DOHH2 (cell line): ENCODE results near the gene ACP6.

Source experiments
- H3F3A ChIP-seq: fragments of 200-600 bp; sonication (generic), shearing (Covaris generic); 2 replicates; pipeline ENCODE4 v1.6.0; 2016; ENCODE audit warnings: antibody characterized with exemption, mild to moderate bottlenecking; ENCODE audit not compliant: control insufficient read depth, insufficient read depth
- H3K27ac ChIP-seq: fragments of 200-600 bp; sonication (generic); 2 replicates; pipeline ENCODE4 v1.5.1; 2014; ENCODE audit warnings: low read depth, mild to moderate bottlenecking, low read length, moderate library complexity
- H3K27me3 ChIP-seq: fragments of 200-600 bp; sonication (generic); 2 replicates; pipeline ENCODE4 v1.6.1; 2014; ENCODE audit warnings: mild to moderate bottlenecking, low read length, mixed read lengths; ENCODE audit not compliant: control insufficient read depth
- H3K36me3 ChIP-seq: fragments of 200-600 bp; sonication (generic); 2 replicates; pipeline ENCODE4 v1.6.1; 2014; ENCODE audit warnings: mild to moderate bottlenecking, low read length, moderate library complexity, mixed read lengths; ENCODE audit not compliant: control insufficient read depth
- H3K4me1 ChIP-seq: fragments of 200-600 bp; sonication (generic); 2 replicates; pipeline ENCODE4 v1.6.1; 2014; ENCODE audit warnings: mild to moderate bottlenecking, low read length, mixed read lengths; ENCODE audit not compliant: control insufficient read depth
- H3K4me2 ChIP-seq: fragments of 200-600 bp; sonication (generic); 2 replicates; pipeline ENCODE4 v1.6.0; 2014; ENCODE audit warnings: mild to moderate bottlenecking, low read length, moderate library complexity
- H3K4me3 ChIP-seq: fragments of 200-600 bp; sonication (generic); 2 replicates; pipeline ENCODE4 v1.5.1; 2014; ENCODE audit warnings: mild to moderate bottlenecking, low read length, mixed read lengths
- H3K79me2 ChIP-seq: fragments of 200-600 bp; sonication (generic); 2 replicates; pipeline ENCODE4 v1.6.1; 2014; ENCODE audit warnings: mild to moderate bottlenecking, low read length, mixed read lengths; ENCODE audit not compliant: control insufficient read depth
- H3K9me2 ChIP-seq: fragments of 200-600 bp; sonication (generic); replicated peaks from 2 replicates; pipeline ENCODE4 v1.6.1; 2014; ENCODE audit warnings: mild to moderate bottlenecking, low read length, mixed read lengths; ENCODE audit not compliant: control insufficient read depth
- H3K9me3 ChIP-seq: fragments of 200-600 bp; sonication (generic); 2 replicates; pipeline ENCODE4 v1.6.1; 2014; ENCODE audit warnings: antibody characterized with exemption, low read length, mixed read lengths; ENCODE audit not compliant: control insufficient read depth, insufficient read depth
- H4K20me1 ChIP-seq: fragments of 200-600 bp; sonication (generic); 2 replicates; pipeline ENCODE4 v1.6.0; 2014; ENCODE audit warnings: low read depth, mild to moderate bottlenecking, antibody characterized with exemption, low read length, moderate library complexity; ENCODE audit not compliant: control insufficient read depth, insufficient read depth
- EZH2phosphoT487 ChIP-seq: fragments of 200-600 bp; sonication (generic); IDR thresholded peaks from 2 replicates; pipeline ENCODE4 v1.6.1; 2017; ENCODE audit warnings: borderline replicate concordance, mild to moderate bottlenecking, antibody characterized with exemption, low read length, moderate library complexity, mixed read lengths
- TF ChIP-seq, protein P1 (sequence below): fragments of 200-600 bp; sonication (generic); IDR thresholded peaks from one replicate; pipeline ENCODE4 v1.5.1; 2014; ENCODE audit warnings: antibody characterized with exemption, mild to moderate bottlenecking, low read depth, low read length; ENCODE audit not compliant: poor library complexity, severe bottlenecking

The ACP6 gene

DNA sequence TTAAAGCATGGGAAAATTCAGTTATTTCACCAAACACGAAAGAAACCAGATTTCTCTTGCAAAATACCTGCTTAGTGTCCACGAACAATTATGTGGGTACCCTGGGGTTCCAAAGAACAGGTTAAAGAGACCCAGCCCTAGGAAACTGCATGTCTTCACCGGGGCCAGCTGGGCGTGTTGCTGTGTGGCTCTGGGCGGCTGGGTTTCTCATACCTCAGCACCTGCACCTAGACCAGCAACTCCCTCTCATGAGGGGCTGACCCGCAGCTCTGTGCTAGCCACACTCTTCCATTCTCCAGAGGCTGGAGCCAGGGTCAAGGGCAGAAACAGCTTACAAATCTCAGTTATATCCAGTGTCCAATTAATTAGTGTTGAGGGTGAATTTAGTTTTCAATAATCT lies 40.3 kb downstream of the ACP6 start:
- Histone ChIP-seq H3K9me2 (no peaks in the 10 kb centered on the region), H3K4me1 (peaks cover 7% of the 10 kb centered on the region), H3K4me3 (no peak overlapping the region), H3K36me3 (no peaks in the 10 kb centered on the region), H3K4me2 (no peak overlapping the region), H3K27ac (no peak overlapping the region), H3K79me2 (no peaks in the 10 kb centered on the region), H3K9me3 (no peaks in the 10 kb centered on the region), H3K27me3 (no peaks in the 10 kb centered on the region), H4K20me1 (no peaks in the 10 kb centered on the region), H3F3A (no peaks in the 10 kb centered on the region; the same call in 1 of the 2 replicates)
- no peak for TF ChIP-seq EZH2phosphoT487
- TF ChIP-seq, protein P1, sequence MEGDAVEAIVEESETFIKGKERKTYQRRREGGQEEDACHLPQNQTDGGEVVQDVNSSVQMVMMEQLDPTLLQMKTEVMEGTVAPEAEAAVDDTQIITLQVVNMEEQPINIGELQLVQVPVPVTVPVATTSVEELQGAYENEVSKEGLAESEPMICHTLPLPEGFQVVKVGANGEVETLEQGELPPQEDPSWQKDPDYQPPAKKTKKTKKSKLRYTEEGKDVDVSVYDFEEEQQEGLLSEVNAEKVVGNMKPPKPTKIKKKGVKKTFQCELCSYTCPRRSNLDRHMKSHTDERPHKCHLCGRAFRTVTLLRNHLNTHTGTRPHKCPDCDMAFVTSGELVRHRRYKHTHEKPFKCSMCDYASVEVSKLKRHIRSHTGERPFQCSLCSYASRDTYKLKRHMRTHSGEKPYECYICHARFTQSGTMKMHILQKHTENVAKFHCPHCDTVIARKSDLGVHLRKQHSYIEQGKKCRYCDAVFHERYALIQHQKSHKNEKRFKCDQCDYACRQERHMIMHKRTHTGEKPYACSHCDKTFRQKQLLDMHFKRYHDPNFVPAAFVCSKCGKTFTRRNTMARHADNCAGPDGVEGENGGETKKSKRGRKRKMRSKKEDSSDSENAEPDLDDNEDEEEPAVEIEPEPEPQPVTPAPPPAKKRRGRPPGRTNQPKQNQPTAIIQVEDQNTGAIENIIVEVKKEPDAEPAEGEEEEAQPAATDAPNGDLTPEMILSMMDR = no peak

DNA sequence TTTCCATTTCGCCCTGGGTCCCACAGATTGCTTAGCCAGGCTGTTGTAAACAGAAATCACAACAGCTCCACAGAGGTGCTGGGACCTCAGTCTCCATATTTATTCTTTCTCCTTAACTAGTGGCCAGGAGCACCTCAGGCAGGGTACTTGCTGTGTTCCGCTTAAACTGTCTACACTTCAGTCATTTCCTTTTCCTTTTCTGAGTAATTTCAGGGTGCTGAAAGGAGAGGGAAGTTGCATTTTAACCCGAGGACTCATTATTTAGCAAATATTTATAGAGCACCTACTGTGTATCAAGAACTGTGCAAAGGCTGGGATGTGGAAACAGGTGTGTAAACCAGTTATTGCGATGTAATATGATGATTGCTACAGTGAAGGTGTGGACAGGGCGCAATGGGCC lies 41.9 kb downstream of the ACP6 start:
- no peaks in the 10 kb centered on the region for H3K9me3 ChIP-seq
- H3K27ac ChIP-seq = no peak overlapping the region
- no peak for TF ChIP-seq EZH2phosphoT487
- TF ChIP-seq, protein P1 = no peak
- H3K79me2 ChIP-seq = no peaks in the 10 kb centered on the region
- H3K36me3 ChIP-seq = no peaks in the 10 kb centered on the region
- H3K9me2 ChIP-seq = no peaks in the 10 kb centered on the region
- H3K4me3 ChIP-seq = no peak overlapping the region
- H3K27me3 ChIP-seq = no peaks in the 10 kb centered on the region
- peaks cover 7% of the 10 kb centered on the region for H3K4me1 ChIP-seq
- H4K20me1 ChIP-seq = no peaks in the 10 kb centered on the region
- H3K4me2 ChIP-seq = no peak overlapping the region
- no peaks in the 10 kb centered on the region; the same call in 1 of the 2 replicates for H3F3A ChIP-seq

DNA sequence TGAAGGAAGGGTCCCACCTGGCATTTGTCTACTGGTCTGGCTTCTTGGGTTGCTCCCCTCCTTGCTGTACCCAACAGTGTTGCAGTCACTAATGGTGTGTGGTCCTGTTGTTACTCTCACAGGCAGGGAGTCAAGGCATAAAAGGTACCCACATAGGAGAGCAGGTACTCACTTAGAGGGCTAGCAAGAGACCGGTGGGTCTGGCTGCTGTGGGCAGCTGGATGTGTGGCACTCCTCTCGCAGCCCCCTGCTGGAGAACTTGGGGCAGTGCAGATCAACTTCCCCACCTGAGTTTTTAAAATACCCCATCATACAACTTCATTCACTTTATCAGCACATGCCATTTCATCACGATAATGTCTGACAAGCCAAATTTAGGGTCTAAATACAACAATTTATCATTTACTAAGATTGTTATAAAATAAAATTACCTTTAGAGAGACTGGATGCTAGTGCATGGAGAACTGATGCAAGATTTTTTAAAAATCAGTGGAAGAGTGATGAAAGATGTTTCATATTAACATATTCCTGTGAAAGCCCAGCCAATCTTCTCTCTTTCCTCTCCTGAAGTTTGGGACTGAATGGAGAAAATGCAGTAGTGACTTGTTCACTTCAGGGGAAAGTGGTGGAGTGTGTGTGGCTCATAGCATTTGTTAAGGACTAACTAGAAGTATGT lies 42.8 kb downstream of the ACP6 start:
- no peak for TF ChIP-seq EZH2phosphoT487
- TF ChIP-seq, protein P1 = peak; percentile 98
- Histone ChIP-seq H3K36me3 (no peaks in the 10 kb centered on the region), H4K20me1 (no peaks in the 10 kb centered on the region), H3K4me3 (no peak overlapping the region), H3K4me1 (peaks cover 7% of the 10 kb centered on the region), H3K4me2 (no peak overlapping the region), H3K9me2 (no peaks in the 10 kb centered on the region), H3F3A (no peaks in the 10 kb centered on the region; the same call in 1 of the 2 replicates), H3K27ac (no peak overlapping the region), H3K27me3 (no peaks in the 10 kb centered on the region), H3K79me2 (no peaks in the 10 kb centered on the region), H3K9me3 (no peaks in the 10 kb centered on the region)
